Tibial nerve (tissue), 4 donors: ENCODE measurements around the gene L3MBTL4.

Experiments used
- EP300 ChIP-seq, 2 donors: sonication (generic); formaldehyde crosslinking; IDR thresholded peaks; one replicate each; pipeline ENCODE4 v1.6.1; 2017; ENCODE audit warnings: antibody characterized with exemption in 2 of 2, mild to moderate bottlenecking in 1 of 2
- POLR2A ChIP-seq, 2 donors: fragments of 450-650 bp; IDR thresholded peaks; one replicate each; pipeline ENCODE4 v1.6.1; 2017; ENCODE audit warnings: antibody characterized with exemption in 2 of 2, mild to moderate bottlenecking in 2 of 2, moderate library complexity in 2 of 2
- TF ChIP-seq, protein P1 (sequence below), 5 experiments: fragments of 200-600 bp in 3 of 5; fragments of 450-650 bp in 2 of 5; sonication (generic) in 3 of 5; IDR thresholded peaks; one replicate each; pipeline ENCODE4 v1.5.1; 2016 to 2019; ENCODE audit warnings: antibody characterized with exemption in 5 of 5, mild to moderate bottlenecking in 3 of 5, moderate library complexity in 2 of 5

DNA sequence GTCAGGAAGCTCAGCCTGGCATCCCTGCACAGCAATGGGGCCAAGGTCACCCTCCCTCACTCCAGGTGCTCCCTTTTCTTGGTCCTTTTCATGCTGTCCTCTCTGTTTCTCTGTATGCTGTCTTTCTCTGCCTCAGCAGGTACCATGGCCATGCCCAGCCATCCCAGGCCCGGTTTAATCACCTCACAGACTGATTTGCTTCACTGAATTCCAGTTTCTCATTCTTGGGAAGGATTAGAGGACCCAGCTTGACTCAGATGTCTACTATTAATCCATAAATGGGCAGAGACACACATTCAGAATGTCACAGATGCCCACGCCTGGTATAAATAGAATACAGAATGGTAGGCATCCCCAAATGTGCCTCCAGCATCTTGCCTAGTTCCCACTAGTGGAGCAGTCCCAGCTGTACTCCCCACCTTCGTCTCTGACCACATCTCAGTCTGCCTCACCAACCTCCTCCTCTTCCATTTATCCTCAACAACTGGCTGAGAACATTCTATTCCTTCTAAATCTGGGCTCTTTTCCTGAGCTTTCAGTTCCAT, 14.2 kb upstream of the L3MBTL4 start:
- TF ChIP-seq POLR2A (IDR thresholded peaks at IDR 0.05), result no peak
- TF ChIP-seq, protein P1, sequence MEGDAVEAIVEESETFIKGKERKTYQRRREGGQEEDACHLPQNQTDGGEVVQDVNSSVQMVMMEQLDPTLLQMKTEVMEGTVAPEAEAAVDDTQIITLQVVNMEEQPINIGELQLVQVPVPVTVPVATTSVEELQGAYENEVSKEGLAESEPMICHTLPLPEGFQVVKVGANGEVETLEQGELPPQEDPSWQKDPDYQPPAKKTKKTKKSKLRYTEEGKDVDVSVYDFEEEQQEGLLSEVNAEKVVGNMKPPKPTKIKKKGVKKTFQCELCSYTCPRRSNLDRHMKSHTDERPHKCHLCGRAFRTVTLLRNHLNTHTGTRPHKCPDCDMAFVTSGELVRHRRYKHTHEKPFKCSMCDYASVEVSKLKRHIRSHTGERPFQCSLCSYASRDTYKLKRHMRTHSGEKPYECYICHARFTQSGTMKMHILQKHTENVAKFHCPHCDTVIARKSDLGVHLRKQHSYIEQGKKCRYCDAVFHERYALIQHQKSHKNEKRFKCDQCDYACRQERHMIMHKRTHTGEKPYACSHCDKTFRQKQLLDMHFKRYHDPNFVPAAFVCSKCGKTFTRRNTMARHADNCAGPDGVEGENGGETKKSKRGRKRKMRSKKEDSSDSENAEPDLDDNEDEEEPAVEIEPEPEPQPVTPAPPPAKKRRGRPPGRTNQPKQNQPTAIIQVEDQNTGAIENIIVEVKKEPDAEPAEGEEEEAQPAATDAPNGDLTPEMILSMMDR (IDR thresholded peaks at IDR 0.05), result no peak
- TF ChIP-seq EP300 (IDR thresholded peaks at IDR 0.05), result no peak
